Measurements from ENCODE around the gene GALNT14.

DNA sequence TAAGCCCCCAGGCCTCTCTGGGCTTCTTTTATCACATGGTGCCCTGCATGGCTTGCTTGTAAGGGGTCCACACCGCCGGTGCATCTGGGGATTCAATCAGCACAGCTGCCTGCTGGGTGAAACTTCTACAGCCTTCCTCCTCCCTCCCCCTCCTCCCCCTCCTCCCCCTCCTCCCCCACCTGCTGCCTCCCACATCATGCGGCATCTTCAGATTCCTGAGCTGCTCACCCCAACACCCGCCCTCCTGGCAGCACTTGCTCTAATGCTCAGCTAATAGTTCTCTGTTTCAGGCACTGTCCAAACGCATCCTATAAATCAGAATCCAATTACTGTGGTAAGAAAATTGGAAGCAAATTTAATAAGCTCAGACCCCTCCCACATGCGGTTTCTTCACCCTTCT is 150.7 kb downstream of the GALNT14 start:
- TF ChIP-seq, protein P1, sequence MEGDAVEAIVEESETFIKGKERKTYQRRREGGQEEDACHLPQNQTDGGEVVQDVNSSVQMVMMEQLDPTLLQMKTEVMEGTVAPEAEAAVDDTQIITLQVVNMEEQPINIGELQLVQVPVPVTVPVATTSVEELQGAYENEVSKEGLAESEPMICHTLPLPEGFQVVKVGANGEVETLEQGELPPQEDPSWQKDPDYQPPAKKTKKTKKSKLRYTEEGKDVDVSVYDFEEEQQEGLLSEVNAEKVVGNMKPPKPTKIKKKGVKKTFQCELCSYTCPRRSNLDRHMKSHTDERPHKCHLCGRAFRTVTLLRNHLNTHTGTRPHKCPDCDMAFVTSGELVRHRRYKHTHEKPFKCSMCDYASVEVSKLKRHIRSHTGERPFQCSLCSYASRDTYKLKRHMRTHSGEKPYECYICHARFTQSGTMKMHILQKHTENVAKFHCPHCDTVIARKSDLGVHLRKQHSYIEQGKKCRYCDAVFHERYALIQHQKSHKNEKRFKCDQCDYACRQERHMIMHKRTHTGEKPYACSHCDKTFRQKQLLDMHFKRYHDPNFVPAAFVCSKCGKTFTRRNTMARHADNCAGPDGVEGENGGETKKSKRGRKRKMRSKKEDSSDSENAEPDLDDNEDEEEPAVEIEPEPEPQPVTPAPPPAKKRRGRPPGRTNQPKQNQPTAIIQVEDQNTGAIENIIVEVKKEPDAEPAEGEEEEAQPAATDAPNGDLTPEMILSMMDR (IDR thresholded peaks at IDR 0.05), result no peak
- no peak for TF ChIP-seq POLR2AphosphoS5 (IDR thresholded peaks at IDR 0.05; ENCODE audit: insufficient read depth in 1 of 2, low read depth in 1 of 2)

All from vagina (tissue), 2 donors.